ENCODE data around the gene PARVB. TPM values are rescaled to one million over a fixed set of nuclear protein-coding genes. Genes with fewer than 3 reads are reported as not detected.

PARVB gene
- total and polyA plus RNA-seq, 9 of the 15 experiments (the other 6 are each of a cell fraction or from before 2014, with no cell fraction given) = 1.1 to 59.2 (median 29.2) TPM

DNA sequence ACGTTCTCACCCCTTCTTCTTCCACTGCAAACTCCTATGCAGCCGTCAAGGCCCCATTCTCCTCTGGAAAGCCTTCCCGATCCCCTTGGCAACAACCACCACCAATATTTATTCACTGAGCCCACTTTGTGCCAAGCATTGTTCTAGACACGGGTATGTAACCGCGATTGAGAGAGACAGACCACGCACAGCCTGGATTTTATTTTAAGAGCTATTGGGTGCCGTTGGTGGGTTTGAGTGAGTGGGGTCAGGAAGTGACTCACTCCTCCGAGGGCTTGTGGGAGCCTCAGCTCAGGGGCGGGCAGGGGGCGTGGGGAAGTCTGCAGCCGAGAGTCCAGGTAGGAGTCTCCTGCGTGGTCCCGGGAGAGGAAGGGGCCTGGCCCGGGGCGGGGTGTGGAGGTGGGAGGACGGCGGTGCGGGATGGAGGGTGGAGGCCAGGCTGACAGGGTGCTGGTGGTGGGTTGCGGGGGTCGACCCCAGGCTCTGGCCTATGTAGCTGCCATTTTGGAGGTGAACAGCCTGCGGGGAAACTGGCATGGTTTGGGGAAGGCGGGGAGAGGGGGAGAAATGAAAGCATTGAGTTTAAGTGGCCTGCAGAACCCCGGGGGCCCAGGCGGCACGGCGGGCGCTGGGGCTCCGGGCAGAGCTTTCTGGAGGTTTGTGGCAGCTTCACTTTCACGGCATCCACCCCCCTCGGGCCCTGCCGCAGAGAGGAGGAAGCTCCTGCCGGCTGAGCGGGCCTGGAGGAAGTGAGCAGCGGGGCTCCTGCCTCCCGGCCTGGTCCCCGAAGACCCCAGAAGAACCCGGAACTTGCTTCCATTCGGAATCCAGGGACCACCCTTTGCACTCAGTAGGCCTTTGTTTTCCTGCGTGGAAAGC, 157.2 kb downstream of the PARVB start:
- FAIRE-seq (no peak), DNase-seq (ENCODE audit: extremely low read depth in 1 of 4, low spot score in 3 of 4) (no peak), ATAC-seq (no peak)
- Histone ChIP-seq H3K36me3 (ENCODE audit: control insufficient read depth, insufficient read depth, low read length) (no peaks in the 10 kb centered on the region), H3K4me1 (replicated peaks in 1 of 2; ENCODE audit: control insufficient read depth in 2 of 2, insufficient read depth in 2 of 2, low read length in 2 of 2) (peaks cover 0 to 11% of the 10 kb centered on the region in 2 experiments; a peak in 2 of 5 replicates), H3K4me2 (ENCODE audit: insufficient read depth, low read length) (no peak overlapping the region), H3K79me2 (ENCODE audit: control insufficient read depth, insufficient read depth, low read length) (no peaks in the 10 kb centered on the region), H3K9ac (ENCODE audit: insufficient read depth in 1 of 2, low read depth in 2 of 2, low read length in 2 of 2) (no peak overlapping the region), H3K9me3 (replicated peaks; ENCODE audit: control insufficient read depth, insufficient read depth, low read depth, low read length) (no peaks in the 10 kb centered on the region), H3K9me1 (ENCODE audit: control insufficient read depth, insufficient read depth, low read length) (no peaks in the 10 kb centered on the region), H3K27ac (ENCODE audit: extremely low read depth, low read depth, low read length) (no peak overlapping the region), H2AFZ (ENCODE audit: low read depth, low read length) (no peak overlapping the region), H3K27me3 (ENCODE audit: control insufficient read depth in 2 of 2, insufficient read depth in 2 of 2, low read length in 2 of 2) (peaks cover 19 to 40% of the 10 kb centered on the region in 2 experiments; a peak in 4 of 5 replicates), H3K4me3 (no peak overlapping the region), H4K20me1 (replicated peaks; ENCODE audit: control insufficient read depth, insufficient read depth, low read length) (peaks cover 4% of the 10 kb centered on the region; the same call in 1 of the 2 replicates)
- intact Hi-C loops (cut with micrococcal nuclease) = no loop called here
- ChIA-PET CTCF (ENCODE audit: low intra/inter-chr PET ratio) (no interaction called here), POLR2A (no interaction called here)
- 6% methylated on average over 20 of the region's 40 CpGs for WGBS (ENCODE audit: insufficient coverage, low coverage, missing lambda C conversion rate)
- in situ Hi-C loops (cut with MboI) = no loop called here
- no TSS peak for BruUV-seq (replicated peaks)
- TF ChIP-seq GATA2 (CRISPR knock-in tag; IDR thresholded peaks at IDR 0.05) (no peak), ZSCAN32 (CRISPR knock-in tag; IDR thresholded peaks at IDR 0.05) (no peak), POLR3A (IDR thresholded peaks at IDR 0.05; ENCODE audit: borderline replicate concordance, extremely low read depth, insufficient read depth, insufficient read length) (no peak), THRB (CRISPR knock-in tag; conservative IDR thresholded peaks at IDR 0.05) (no peak), ZKSCAN1 (IDR thresholded peaks at IDR 0.05; ENCODE audit: low read depth, low read length) (no peak), ARID3B (CRISPR knock-in tag; IDR thresholded peaks at IDR 0.05; ENCODE audit: borderline replicate concordance) (no peak), HNRNPK (IDR thresholded peaks at IDR 0.05; ENCODE audit: low read depth, low read length, poor library complexity, severe bottlenecking) (no peak), TCF7L2 (IDR thresholded peaks at IDR 0.05; ENCODE audit: low read depth, low read length) (no peak), CBX2 (IDR thresholded peaks at IDR 0.05; ENCODE audit: insufficient read depth, low read length, poor library complexity, severe bottlenecking) (no peak), SP2 (IDR thresholded peaks at IDR 0.05; ENCODE audit: extremely low read depth, low read depth, low read length, poor library complexity, severe bottlenecking) (no peak), ATF6 (CRISPR knock-in tag; IDR thresholded peaks at IDR 0.05) (no peak), POLR2G (IDR thresholded peaks at IDR 0.05; ENCODE audit: low read depth, low read length) (no peak), MYC (IDR thresholded peaks at IDR 0.05; ENCODE audit: low read depth, low read length) (no peak), MYC (CRISPR knock-in tag; IDR thresholded peaks at IDR 0.05; ENCODE audit: borderline replicate concordance, low read depth) (no peak), CHD4 (IDR thresholded peaks at IDR 0.05; ENCODE audit: insufficient read depth, insufficient replicate concordance, low read depth, low read length, poor library complexity, severe bottlenecking) (no peak), ZNF717 (CRISPR knock-in tag; IDR thresholded peaks at IDR 0.05) (no peak), SUPT5H (IDR thresholded peaks at IDR 0.05) (no peak)
